ENCODE measurements around the gene PHAF1.

PHAF1 gene
- 19.1 to 21.3 (median 19.5) reads per million in 3 donors for total RNA-seq

- H3K9me3 ChIP-seq (ENCODE audit: control insufficient read depth, low read length) = no peaks in the 10 kb centered on the region
- DNase-seq = peak; percentile 91 to 93 (median 92)
- no peaks in the 10 kb centered on the region for H3K27me3 ChIP-seq (replicated peaks; ENCODE audit: control insufficient read depth, insufficient read depth, low read length, poor library complexity, severe bottlenecking)
- peak within 1 kb of the TSS; percentile 49 for H3K27ac ChIP-seq (ENCODE audit: insufficient read depth, low read length, poor library complexity, severe bottlenecking)
- peak within 1 kb of the TSS; percentile 84 for H3K4me3 ChIP-seq (ENCODE audit: insufficient read depth, low read depth, low read length, poor library complexity, severe bottlenecking)
- H3K36me3 ChIP-seq (ENCODE audit: control insufficient read depth, insufficient read depth, low read length) = no peaks in the 10 kb centered on the region
- H3K4me1 ChIP-seq (ENCODE audit: control insufficient read depth, insufficient read depth, low read length, poor library complexity, severe bottlenecking) = peaks cover 15% of the 10 kb centered on the region
Measured at GRCh38 chr16:67109407-67110135, at the start of gene PHAF1. TSS of gene PHAF1 (plus strand) at chr16:67109941. CDS start at chr16:67110176, 235 bp downstream.

GRCh38 chr16:67063008-67063407 lies 46.7 kb upstream of the PHAF1 start:
- H3K4me3 ChIP-seq (ENCODE audit: insufficient read depth, low read depth, low read length, poor library complexity, severe bottlenecking) = no peak overlapping the region
- no peak for DNase-seq

GRCh38 chr16:67068212-67068753 lies 41.5 kb upstream of the PHAF1 start:
- Histone ChIP-seq H3K9me3 (ENCODE audit: control insufficient read depth, low read length) (no peaks in the 10 kb centered on the region), H3K27ac (ENCODE audit: insufficient read depth, low read length, poor library complexity, severe bottlenecking) (no peak overlapping the region), H3K27me3 (replicated peaks; ENCODE audit: control insufficient read depth, insufficient read depth, low read length, poor library complexity, severe bottlenecking) (no peaks in the 10 kb centered on the region), H3K4me3 (ENCODE audit: insufficient read depth, low read depth, low read length, poor library complexity, severe bottlenecking) (no peak overlapping the region), H3K4me1 (ENCODE audit: control insufficient read depth, insufficient read depth, low read length, poor library complexity, severe bottlenecking) (no peaks in the 10 kb centered on the region), H3K36me3 (ENCODE audit: control insufficient read depth, insufficient read depth, low read length) (peaks cover 15% of the 10 kb centered on the region)
- no peak for DNase-seq

More at GRCh38 chr16:67063008-67063407, 46.7 kb upstream of the PHAF1 start:
- Histone ChIP-seq H3K27ac (ENCODE audit: insufficient read depth, low read length, poor library complexity, severe bottlenecking) (no peak overlapping the region), H3K4me1 (ENCODE audit: control insufficient read depth, insufficient read depth, low read length, poor library complexity, severe bottlenecking) (no peaks in the 10 kb centered on the region), H3K27me3 (replicated peaks; ENCODE audit: control insufficient read depth, insufficient read depth, low read length, poor library complexity, severe bottlenecking) (no peaks in the 10 kb centered on the region), H3K36me3 (ENCODE audit: control insufficient read depth, insufficient read depth, low read length) (peaks cover 11% of the 10 kb centered on the region), H3K9me3 (ENCODE audit: control insufficient read depth, low read length) (no peaks in the 10 kb centered on the region)

- Histone ChIP-seq H3K4me1 (ENCODE audit: control insufficient read depth, insufficient read depth, low read length, poor library complexity, severe bottlenecking) (no peaks in the 10 kb centered on the region), H3K27me3 (replicated peaks; ENCODE audit: control insufficient read depth, insufficient read depth, low read length, poor library complexity, severe bottlenecking) (no peaks in the 10 kb centered on the region), H3K9me3 (ENCODE audit: control insufficient read depth, low read length) (no peaks in the 10 kb centered on the region), H3K27ac (ENCODE audit: insufficient read depth, low read length, poor library complexity, severe bottlenecking) (no peak overlapping the region), H3K36me3 (ENCODE audit: control insufficient read depth, insufficient read depth, low read length) (peaks cover 26% of the 10 kb centered on the region), H3K4me3 (ENCODE audit: insufficient read depth, low read depth, low read length, poor library complexity, severe bottlenecking) (no peak overlapping the region)
- DNase-seq = no peak
Measured at GRCh38 chr16:67071476-67072048, 38.2 kb upstream of the PHAF1 start.

GRCh38 chr16:67075331-67075730 lies 34.4 kb upstream of the PHAF1 start:
- Histone ChIP-seq H3K4me1 (ENCODE audit: control insufficient read depth, insufficient read depth, low read length, poor library complexity, severe bottlenecking) (no peaks in the 10 kb centered on the region), H3K36me3 (ENCODE audit: control insufficient read depth, insufficient read depth, low read length) (peaks cover 10% of the 10 kb centered on the region), H3K4me3 (ENCODE audit: insufficient read depth, low read depth, low read length, poor library complexity, severe bottlenecking) (no peak overlapping the region), H3K27me3 (replicated peaks; ENCODE audit: control insufficient read depth, insufficient read depth, low read length, poor library complexity, severe bottlenecking) (no peaks in the 10 kb centered on the region), H3K9me3 (ENCODE audit: control insufficient read depth, low read length) (no peaks in the 10 kb centered on the region), H3K27ac (ENCODE audit: insufficient read depth, low read length, poor library complexity, severe bottlenecking) (no peak overlapping the region)
- no peak for DNase-seq

GRCh38 chr16:67077871-67078270 lies 31.9 kb upstream of the PHAF1 start:
- Histone ChIP-seq H3K4me3 (ENCODE audit: insufficient read depth, low read depth, low read length, poor library complexity, severe bottlenecking) (no peak overlapping the region), H3K9me3 (ENCODE audit: control insufficient read depth, low read length) (no peaks in the 10 kb centered on the region), H3K27ac (ENCODE audit: insufficient read depth, low read length, poor library complexity, severe bottlenecking) (no peak overlapping the region), H3K4me1 (ENCODE audit: control insufficient read depth, insufficient read depth, low read length, poor library complexity, severe bottlenecking) (no peaks in the 10 kb centered on the region), H3K36me3 (ENCODE audit: control insufficient read depth, insufficient read depth, low read length) (peaks cover 10% of the 10 kb centered on the region), H3K27me3 (replicated peaks; ENCODE audit: control insufficient read depth, insufficient read depth, low read length, poor library complexity, severe bottlenecking) (no peaks in the 10 kb centered on the region)
- no peak for DNase-seq

- Histone ChIP-seq H3K36me3 (ENCODE audit: control insufficient read depth, insufficient read depth, low read length) (no peaks in the 10 kb centered on the region), H3K4me1 (ENCODE audit: control insufficient read depth, insufficient read depth, low read length, poor library complexity, severe bottlenecking) (no peaks in the 10 kb centered on the region), H3K27me3 (replicated peaks; ENCODE audit: control insufficient read depth, insufficient read depth, low read length, poor library complexity, severe bottlenecking) (no peaks in the 10 kb centered on the region), H3K27ac (ENCODE audit: insufficient read depth, low read length, poor library complexity, severe bottlenecking) (no peak overlapping the region), H3K9me3 (ENCODE audit: control insufficient read depth, low read length) (no peaks in the 10 kb centered on the region), H3K4me3 (ENCODE audit: insufficient read depth, low read depth, low read length, poor library complexity, severe bottlenecking) (no peak overlapping the region)
- DNase-seq = no peak
Measured at GRCh38 chr16:67082100-67082499, 27.6 kb upstream of the PHAF1 start.

GRCh38 chr16:67082891-67083290 lies 26.9 kb upstream of the PHAF1 start:
- no peaks in the 10 kb centered on the region for H3K27me3 ChIP-seq (replicated peaks; ENCODE audit: control insufficient read depth, insufficient read depth, low read length, poor library complexity, severe bottlenecking)
- no peak for DNase-seq
- no peaks in the 10 kb centered on the region for H3K36me3 ChIP-seq (ENCODE audit: control insufficient read depth, insufficient read depth, low read length)
- no peak overlapping the region for H3K4me3 ChIP-seq (ENCODE audit: insufficient read depth, low read depth, low read length, poor library complexity, severe bottlenecking)
- no peaks in the 10 kb centered on the region for H3K4me1 ChIP-seq (ENCODE audit: control insufficient read depth, insufficient read depth, low read length, poor library complexity, severe bottlenecking)
- no peak overlapping the region for H3K27ac ChIP-seq (ENCODE audit: insufficient read depth, low read length, poor library complexity, severe bottlenecking)
- no peaks in the 10 kb centered on the region for H3K9me3 ChIP-seq (ENCODE audit: control insufficient read depth, low read length)

GRCh38 chr16:67084345-67085028 lies 25.3 kb upstream of the PHAF1 start:
- Histone ChIP-seq H3K9me3 (ENCODE audit: control insufficient read depth, low read length) (no peaks in the 10 kb centered on the region), H3K27ac (ENCODE audit: insufficient read depth, low read length, poor library complexity, severe bottlenecking) (no peak overlapping the region), H3K4me1 (ENCODE audit: control insufficient read depth, insufficient read depth, low read length, poor library complexity, severe bottlenecking) (no peaks in the 10 kb centered on the region), H3K36me3 (ENCODE audit: control insufficient read depth, insufficient read depth, low read length) (no peaks in the 10 kb centered on the region), H3K27me3 (replicated peaks; ENCODE audit: control insufficient read depth, insufficient read depth, low read length, poor library complexity, severe bottlenecking) (no peaks in the 10 kb centered on the region), H3K4me3 (ENCODE audit: insufficient read depth, low read depth, low read length, poor library complexity, severe bottlenecking) (no peak overlapping the region)
- no peak for DNase-seq

- no peak for DNase-seq
- H3K9me3 ChIP-seq (ENCODE audit: control insufficient read depth, low read length) = no peaks in the 10 kb centered on the region
- no peaks in the 10 kb centered on the region for H3K27me3 ChIP-seq (replicated peaks; ENCODE audit: control insufficient read depth, insufficient read depth, low read length, poor library complexity, severe bottlenecking)
- no peak overlapping the region for H3K4me3 ChIP-seq (ENCODE audit: insufficient read depth, low read depth, low read length, poor library complexity, severe bottlenecking)
- no peaks in the 10 kb centered on the region for H3K4me1 ChIP-seq (ENCODE audit: control insufficient read depth, insufficient read depth, low read length, poor library complexity, severe bottlenecking)
- no peaks in the 10 kb centered on the region for H3K36me3 ChIP-seq (ENCODE audit: control insufficient read depth, insufficient read depth, low read length)
- no peak overlapping the region for H3K27ac ChIP-seq (ENCODE audit: insufficient read depth, low read length, poor library complexity, severe bottlenecking)
Measured at GRCh38 chr16:67086822-67087221, 22.9 kb upstream of the PHAF1 start.
